PC-3 (cell line): ENCODE results near the gene PRDX6.
"Not testable (repeated sequence)": the region's sequence is repeated elsewhere in the genome, so short reads cannot be mapped to it uniquely, and the experiment has no call there.

Experiments used
- CTCF ChIP-seq: fragments of 300-600 bp; sonication (generic); conservative IDR thresholded peaks from 2 replicates; pipeline ENCODE4 v1.5.1; 2017; ENCODE audit warnings: antibody characterized with exemption, low read depth, mild to moderate bottlenecking, low read length
- EZH2 ChIP-seq: fragments of 300-600 bp; sonication (generic); IDR thresholded peaks from one replicate; pipeline ENCODE4 v1.6.1; 2017; ENCODE audit warnings: antibody characterized with exemption, mild to moderate bottlenecking, low read length; ENCODE audit not compliant: unreplicated experiment
- EZH2phosphoT487 ChIP-seq: fragments of 300-600 bp; sonication (generic); IDR thresholded peaks from 2 replicates; pipeline ENCODE4 v1.6.1; 2018; ENCODE audit warnings: mild to moderate bottlenecking, antibody characterized with exemption, low read length, borderline replicate concordance

DNA sequence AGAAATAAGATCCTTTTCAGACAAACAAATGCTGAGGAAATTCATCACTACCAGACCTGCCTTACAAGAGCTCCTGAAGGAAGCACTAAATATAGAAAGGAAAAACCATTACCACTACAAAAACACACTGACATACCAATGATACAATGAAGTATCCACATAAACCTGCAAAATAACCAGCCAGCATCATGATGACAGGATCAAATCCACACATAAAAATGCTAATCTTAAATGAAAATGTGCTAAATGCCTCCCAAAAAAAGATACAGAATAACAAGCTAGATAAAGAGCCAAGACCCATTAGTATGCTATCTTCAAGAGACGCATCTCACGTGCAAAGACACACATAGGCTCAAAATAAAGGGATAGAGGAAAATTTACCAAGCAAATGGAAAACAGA is 14.5 kb upstream of the PRDX6 start:
- not testable (repeated sequence) for TF ChIP-seq CTCF, EZH2phosphoT487, EZH2
